Fibroblast of lung (primary cell): ENCODE data around the gene CROT.

Experiments used
- CTCF ChIP-seq, 2 donors: IDR thresholded peaks in 1 of 2; conservative IDR thresholded peaks in 1 of 2; 1 replicate in 1 of 2; 2 replicates in 1 of 2; pipeline ENCODE4 v1.5.1; 2011 to 2012; ENCODE audit warnings: low read length in 2 of 2, control low read depth in 1 of 2, inconsistent platforms in 1 of 2, low read depth in 1 of 2, mild to moderate bottlenecking in 1 of 2
- EZH2 ChIP-seq: IDR thresholded peaks from 2 replicates; pipeline ENCODE4 v1.5.1; 2012; ENCODE audit warnings: low read length, control low read depth, mild to moderate bottlenecking; ENCODE audit errors: missing control alignments

GRCh38 chr7:87342231-87342630 is 3.2 kb upstream of the CROT start:
- TF ChIP-seq EZH2 = no peak
- no peak for TF ChIP-seq CTCF (conservative IDR thresholded peaks at IDR 0.05 in 1 of 2, IDR thresholded peaks at IDR 0.05 in 1 of 2; ENCODE audit: low read depth in 1 of 2, low read length in 2 of 2)
